ENCODE data around the gene DACH1.
"Not testable (repeated sequence)": the region's sequence is repeated elsewhere in the genome, so short reads cannot be mapped to it uniquely, and the experiment has no call there.

DACH1 gene

GRCh38 chr13:71865874-71866334 is 1.1 kb downstream of the DACH1 start:
- DNase-seq, result no peak

DNA sequence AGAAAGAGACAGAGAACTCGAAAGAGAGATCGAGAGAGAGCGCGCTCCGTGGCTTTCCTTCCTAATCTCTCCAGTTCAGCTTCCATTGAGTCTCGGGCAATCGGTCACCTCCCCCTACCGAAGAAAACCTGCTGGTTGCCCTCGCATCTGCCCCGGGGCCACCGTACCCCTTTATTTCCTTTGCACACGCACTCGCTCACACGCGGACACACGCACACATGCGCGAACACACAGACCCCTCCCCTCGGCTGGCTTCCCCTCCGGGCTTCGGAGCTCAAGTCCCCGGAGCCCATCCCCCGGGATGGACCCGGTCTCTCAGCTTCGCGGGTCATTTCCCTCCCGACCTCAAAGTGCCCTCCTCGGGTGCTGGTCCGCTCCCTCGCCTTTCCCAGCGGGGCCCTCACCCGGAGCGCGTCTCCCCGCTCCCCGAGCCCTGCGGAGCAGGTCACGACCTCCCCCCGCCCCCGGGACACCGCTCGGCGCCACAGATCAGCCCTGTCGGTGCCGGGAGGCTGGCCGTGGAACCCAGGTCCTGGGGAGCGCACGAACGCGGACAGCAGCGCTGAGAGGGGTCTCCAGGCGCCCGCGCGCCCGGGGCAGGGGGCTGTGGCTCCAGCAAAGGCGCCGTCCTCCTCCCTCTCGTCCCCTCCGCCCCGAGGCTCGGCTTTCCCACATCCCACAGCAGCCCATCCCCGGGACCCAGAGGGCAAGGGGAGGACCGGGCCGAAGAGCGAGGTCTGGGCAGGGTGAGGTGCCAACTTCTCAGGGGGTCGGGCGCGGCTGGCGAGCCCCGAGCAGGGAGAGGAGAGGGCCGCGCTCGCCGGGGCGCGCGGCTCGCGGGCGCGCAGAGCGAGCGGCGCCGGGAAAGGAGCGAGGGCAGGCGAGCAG is 1.8 kb downstream of the DACH1 start:
- DNase-seq, result peak in 1 of 2 donors; percentile 1

GRCh38 chr13:71864094-71864985 is 2.7 kb downstream of the DACH1 start:
- peak; percentile 2 to 24 for DNase-seq

DNA sequence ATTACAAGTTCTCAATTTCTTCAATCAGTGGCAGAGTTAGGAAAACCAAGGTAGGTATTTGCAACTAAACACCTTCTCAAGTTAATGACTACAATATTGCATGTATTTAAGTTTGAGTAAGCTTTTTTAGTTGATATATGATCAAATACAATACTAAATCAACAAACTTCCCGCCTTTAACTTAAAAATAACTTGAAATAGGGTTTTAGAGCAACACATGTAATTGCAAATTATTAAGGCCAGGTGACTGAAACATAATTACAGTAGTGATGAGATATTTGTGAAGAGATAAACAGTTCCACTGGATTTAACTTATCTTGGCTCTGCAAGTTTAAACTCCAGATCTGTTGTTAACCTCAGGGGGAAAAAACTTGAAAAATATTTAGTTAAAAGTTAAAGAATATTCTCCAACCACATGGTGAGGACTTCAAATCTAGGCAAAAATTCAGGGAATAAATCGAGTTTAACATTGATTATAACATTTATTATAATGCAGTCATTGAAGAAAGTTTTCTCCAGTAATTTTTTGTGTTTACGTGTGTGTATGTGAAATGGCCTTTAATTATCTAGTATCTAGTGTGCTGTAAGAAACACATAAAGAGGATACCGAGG is 3.6 kb downstream of the DACH1 start:
- no peak for DNase-seq

DNA sequence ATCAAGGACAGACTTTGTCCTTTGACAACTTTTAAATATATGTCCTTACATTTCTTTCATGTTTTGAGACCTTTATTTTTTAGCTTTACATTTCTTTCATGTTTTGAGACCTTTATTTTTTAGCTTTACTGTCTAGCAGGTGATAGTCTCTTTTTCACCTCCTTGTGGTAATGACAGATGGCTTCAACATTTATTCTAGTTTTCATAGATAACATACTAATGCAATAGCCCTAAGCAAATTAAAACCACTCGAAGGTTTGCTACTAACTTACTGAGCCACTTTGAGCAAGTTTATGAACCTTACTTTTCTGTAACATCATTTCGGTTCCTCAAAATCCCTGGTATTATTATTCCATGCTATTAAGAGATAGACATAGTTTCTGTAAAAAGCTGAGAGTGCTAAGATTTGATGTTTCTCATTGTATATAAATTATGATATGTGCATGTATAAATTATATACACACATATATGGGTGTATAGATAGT is 4.5 kb downstream of the DACH1 start:
- DNase-seq, result no peak

DNA sequence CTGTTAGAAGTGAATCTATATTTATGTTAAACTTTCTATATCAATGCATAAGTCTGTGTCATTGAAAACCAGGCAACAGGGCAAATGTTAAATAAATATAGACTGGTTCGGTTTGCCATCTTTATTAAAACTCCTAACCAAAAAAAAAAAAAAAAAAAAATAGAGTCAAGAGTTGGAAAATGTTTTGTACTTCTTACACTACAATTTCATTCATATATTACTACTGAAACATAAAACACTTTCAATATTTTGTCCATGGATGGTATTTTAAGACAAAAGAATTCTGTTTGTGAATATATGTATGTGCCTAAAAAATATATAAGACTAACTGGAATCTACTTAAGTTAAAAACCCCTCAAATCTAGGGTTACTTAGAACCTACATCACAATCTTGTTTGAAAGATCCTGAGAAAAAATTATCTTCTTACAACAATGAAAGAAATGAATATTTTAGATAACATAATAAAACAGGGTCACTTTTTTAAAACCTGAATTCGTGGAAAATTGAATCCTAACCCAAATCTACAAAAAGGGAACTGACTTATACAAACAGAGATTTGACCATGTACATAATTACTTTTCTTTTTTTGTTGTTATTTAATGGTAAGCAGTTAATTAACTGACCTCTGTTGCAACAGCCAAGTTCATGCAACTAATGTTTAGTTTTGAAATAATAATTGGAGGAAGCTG is 5.1 kb downstream of the DACH1 start:
- no peak for DNase-seq

GRCh38 chr13:71860547-71861138 is 6.4 kb downstream of the DACH1 start:
- DNase-seq, result no peak

- DNase-seq, result no peak
Observed at GRCh38 chr13:71858647-71859046, 8.4 kb downstream of the DACH1 start.

DNA sequence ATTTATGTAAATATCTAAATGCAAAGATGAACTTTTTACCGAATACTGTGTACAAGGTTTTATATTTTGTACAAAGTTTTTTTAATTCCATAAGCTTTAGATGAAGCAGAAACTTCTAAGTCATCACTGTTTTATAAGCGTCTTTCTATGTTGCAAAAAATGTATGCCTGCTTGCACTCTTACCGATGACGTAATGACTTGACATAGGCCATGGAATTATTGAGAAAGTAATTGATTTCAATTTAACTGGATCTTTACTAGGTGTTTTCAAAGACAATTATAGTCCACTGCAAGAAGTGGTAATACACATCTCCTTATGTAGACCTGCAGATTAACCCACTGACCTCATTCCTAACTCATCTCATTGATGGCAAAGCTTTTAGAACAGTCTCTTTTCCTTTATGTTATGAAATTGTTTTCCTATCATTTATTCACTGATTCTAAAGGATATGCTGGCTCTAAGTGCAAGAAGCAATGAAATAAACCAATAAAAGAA is 10.4 kb downstream of the DACH1 start:
- DNase-seq, result no peak

DNA sequence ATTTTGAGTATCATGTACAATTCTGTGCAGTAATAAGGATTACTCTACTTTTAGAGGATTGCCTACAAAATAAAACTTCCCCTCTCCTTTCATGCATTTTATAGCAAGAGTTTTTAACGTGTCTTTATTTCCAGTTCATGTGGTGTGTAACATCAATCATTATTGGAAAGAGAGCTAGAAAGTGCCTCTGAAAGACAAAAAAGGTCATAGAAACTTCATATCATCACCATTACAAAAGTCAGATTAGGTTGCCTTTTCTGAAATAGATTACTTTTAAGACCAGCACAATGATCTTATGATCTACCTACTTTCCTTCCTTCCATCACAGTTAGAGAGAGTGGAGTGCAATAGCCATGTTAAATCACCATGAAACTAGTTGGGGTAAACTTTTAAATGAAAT is 12.6 kb downstream of the DACH1 start:
- no peak for DNase-seq

DNA sequence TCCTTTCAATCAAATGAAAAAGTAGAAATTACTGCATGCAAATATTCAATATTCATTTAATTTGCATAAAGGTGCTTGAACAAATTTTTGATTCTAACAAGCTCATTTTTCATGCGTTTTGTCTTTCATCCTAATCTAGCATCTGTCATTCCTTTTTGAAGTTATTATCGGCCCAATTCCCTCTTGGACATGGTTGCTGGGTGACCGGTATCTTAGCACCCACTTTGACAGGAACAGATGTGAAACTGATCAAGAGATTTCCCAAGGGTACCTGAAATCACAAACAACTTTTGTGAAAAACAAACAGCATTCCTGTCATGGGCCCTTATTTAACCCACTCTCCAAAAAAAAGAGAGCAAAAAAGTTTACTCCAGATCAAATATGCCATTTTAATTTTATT is 13.3 kb downstream of the DACH1 start:
- no peak for DNase-seq

DNA sequence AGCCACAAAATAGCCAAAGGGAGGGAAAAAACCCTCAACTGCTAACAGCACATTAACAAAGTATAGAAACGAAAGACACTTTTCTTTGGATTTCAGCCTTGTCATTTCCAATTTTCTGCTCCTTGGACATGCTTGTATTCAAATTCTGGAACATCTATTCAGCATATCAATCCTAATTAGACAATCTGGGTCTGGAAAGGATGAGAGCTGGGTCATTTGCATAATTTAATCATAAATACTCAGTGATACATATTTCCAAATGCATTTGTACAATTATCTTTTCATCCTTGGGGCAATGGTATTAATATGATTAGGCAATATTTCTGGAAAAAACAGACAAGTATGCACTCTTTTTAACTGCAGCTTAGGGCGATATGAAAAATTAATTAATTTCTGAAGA is 14.3 kb downstream of the DACH1 start:
- DNase-seq, result no peak

DNA sequence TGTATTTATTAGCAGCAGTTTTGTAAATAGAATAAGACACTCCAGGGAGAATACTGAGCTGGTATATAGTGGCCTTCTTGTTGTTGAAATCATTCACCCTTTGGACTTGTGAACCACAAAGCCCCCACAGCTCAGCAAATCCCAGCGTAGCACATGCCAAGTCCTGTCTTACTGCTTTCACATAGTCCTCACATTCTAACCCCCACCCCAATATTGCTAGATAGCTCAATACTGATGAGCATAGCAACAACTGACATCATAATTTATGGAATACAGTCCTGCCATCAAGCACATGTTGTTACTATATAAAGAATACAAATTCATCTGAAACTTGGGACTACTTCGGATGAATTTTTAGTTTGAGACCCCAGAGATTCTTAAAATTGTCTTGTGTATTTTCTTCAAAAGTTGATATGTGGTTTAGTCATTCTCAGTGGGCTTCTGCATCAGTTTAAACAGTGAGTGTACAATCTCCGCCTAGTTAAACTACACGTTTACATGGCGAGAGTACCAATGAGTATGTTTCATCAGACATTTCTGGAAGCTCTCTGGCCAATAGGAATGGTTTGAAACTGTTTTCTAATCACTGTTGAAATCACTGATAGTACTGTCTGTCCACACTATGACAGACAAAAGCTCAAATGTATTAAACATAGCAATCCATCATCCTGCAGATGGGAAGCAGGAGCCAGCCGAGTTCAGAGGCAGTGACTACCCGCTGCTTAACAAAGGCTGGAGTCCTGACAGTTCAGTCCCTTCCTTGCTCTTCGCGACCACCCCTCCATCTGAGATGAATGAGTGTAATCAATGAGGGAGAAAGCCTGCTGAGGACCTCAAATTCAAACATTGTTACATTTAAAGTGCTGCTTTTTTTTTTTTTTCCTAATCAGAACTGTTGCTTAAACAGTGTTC is 15.2 kb downstream of the DACH1 start:
- DNase-seq, result no peak

GRCh38 chr13:71842003-71842402 is 25.0 kb downstream of the DACH1 start:
- DNase-seq, result no peak

- DNase-seq, result no peak
Observed at GRCh38 chr13:71838842-71839241, 28.2 kb downstream of the DACH1 start.

DNA sequence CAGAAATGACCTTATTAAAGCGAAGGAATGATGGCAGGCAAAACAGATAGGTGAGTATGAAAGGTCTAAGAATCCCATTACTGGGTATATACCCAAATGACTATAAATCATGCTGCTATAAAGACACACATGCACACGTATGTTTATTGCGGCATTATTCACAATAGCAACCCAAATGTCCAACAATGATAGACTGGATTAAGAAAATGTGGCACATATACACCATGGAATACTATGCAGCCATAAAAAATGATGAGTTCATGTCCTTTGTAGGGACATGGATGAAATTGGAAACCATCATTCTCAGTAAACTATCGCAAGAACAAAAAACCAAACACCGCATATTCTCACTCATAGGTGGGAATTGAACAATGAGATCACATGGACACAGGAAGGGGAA is 29.4 kb downstream of the DACH1 start:
- DNase-seq, result not testable (repeated sequence)

DNA sequence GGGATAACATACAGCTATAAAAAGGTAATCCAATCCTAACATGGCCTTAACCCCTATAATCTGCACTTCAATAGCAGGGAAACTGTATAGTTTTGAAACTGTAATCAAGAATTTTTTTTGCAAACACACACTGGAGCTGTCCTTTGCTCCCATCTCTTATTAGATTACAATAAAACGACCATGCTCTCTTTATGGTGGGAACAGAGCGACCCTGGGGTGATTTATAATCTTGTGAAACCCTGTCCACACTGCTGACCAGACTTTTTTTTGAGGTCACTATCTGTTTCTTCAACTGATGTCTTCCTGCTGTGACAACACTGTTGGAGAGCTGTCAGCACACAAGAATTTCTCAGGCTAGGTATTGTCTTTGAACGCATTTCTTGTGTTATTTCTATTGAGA is 35.3 kb downstream of the DACH1 start:
- no peak for DNase-seq

- no peak for DNase-seq
Observed at GRCh38 chr13:71830736-71831135, 36.3 kb downstream of the DACH1 start.

GRCh38 chr13:71830323-71830722 is 36.7 kb downstream of the DACH1 start:
- no peak for DNase-seq

DNA sequence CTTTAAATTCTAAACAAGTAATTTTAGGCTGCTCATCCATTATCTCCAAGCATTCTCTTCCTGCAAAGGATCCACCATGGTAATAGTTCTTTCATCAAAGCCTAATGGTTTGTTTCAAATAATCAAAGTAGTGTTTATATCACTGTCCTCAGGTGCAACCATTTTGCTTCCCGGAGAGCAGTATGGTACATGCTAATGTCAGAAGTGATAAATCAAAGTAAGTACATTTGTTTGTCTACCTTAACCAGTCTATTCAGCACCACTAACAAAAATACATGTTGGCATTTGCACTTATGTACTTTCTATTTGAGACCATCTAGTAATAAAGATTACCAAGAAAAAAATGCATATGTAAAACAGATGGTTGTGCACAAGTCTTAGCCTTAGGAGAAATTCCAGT is 37.5 kb downstream of the DACH1 start:
- no peak for DNase-seq

DNA sequence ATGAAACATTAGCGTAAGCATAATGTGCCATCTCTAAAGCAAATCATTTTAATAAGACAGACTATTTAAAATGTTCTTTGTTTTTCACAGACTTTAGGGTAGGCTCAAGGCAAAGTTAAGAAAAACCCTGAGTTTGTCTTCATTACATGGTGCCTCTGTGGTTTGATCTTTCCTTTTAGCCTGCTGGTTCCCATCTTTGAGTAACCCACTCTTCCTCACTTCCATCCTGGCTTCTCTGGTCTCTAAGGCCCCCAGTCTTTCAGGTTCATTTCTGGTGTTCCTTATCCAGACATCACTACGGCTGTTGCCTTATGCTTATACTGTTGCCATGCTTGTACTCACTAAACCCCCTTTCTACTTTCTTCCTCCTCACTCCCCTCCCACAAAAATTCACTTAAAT is 38.4 kb downstream of the DACH1 start:
- DNase-seq, result no peak
